H9 (cell line): ENCODE data around the gene GAD1. TPM values are rescaled to one million over a fixed set of nuclear protein-coding genes. Genes with fewer than 3 reads are reported as not detected.

Experiments used
- DNase-seq: peaks from one replicate; pipeline ENCODE4 v3.0.0-alpha.2; 2017
- H2AFZ ChIP-seq: one replicate; pipeline ENCODE4 v1.6.1; 2013; ENCODE audit warnings: mild to moderate bottlenecking, low read length, control low read depth, moderate library complexity
- H2AK5ac ChIP-seq: 2 replicates; pipeline ENCODE4 v1.6.1; 2013; ENCODE audit warnings: low read length, control low read depth, mixed read lengths; ENCODE audit not compliant: insufficient read length
- H2BK120ac ChIP-seq: one replicate; pipeline ENCODE4 v1.6.1; 2013; ENCODE audit warnings: low read depth, mild to moderate bottlenecking, low read length, control low read depth, inconsistent platforms; ENCODE audit not compliant: poor library complexity, severe bottlenecking
- H2BK12ac ChIP-seq: 2 replicates; pipeline ENCODE4 v1.6.1; 2013; ENCODE audit warnings: low read length, control low read depth, mixed read lengths, low read depth; ENCODE audit not compliant: insufficient read length
- H2BK15ac ChIP-seq: 2 replicates; pipeline ENCODE4 v1.6.1; 2013; ENCODE audit warnings: low read depth, low read length, control low read depth
- H2BK20ac ChIP-seq: one replicate; pipeline ENCODE4 v1.6.1; 2013; ENCODE audit warnings: low read depth, mild to moderate bottlenecking, low read length, control low read depth, inconsistent platforms; ENCODE audit not compliant: poor library complexity, severe bottlenecking
- H2BK5ac ChIP-seq: 2 replicates; pipeline ENCODE4 v1.6.1; 2013; ENCODE audit warnings: low read length, control low read depth, mixed read lengths; ENCODE audit not compliant: insufficient read length
- H3K14ac ChIP-seq: 2 replicates; pipeline ENCODE4 v1.6.1; 2013; ENCODE audit warnings: low read length, control low read depth; ENCODE audit not compliant: insufficient read depth
- H3K18ac ChIP-seq: 2 replicates; pipeline ENCODE4 v1.6.1; 2013; ENCODE audit warnings: low read depth, mild to moderate bottlenecking, mixed read lengths, low read length, control low read depth; ENCODE audit not compliant: insufficient read length
- H3K23ac ChIP-seq: 2 replicates; pipeline ENCODE4 v1.6.1; 2013; ENCODE audit warnings: low read length, control low read depth, mixed read lengths, low read depth; ENCODE audit not compliant: insufficient read length
- H3K23me2 ChIP-seq: 2 replicates; pipeline ENCODE4 v1.6.1; 2013; ENCODE audit warnings: low read depth, mild to moderate bottlenecking, mixed read lengths, low read length, control low read depth; ENCODE audit not compliant: insufficient read length, poor library complexity, severe bottlenecking
- H3K27ac ChIP-seq: 2 replicates; pipeline ENCODE4 v1.5.1; 2013; ENCODE audit warnings: low read length, control low read depth, mixed read lengths, low read depth; ENCODE audit not compliant: insufficient read length
- H3K27me3 ChIP-seq: 2 replicates; pipeline ENCODE4 v1.6.1; 2013; ENCODE audit warnings: low read length, control low read depth, inconsistent platforms; ENCODE audit not compliant: insufficient read depth
- H3K4ac ChIP-seq: 2 replicates; pipeline ENCODE4 v1.6.1; 2013; ENCODE audit warnings: low read depth, mild to moderate bottlenecking, control low read depth, inconsistent platforms, low read length, moderate library complexity
- H3K4me1 ChIP-seq: 2 replicates; pipeline ENCODE4 v1.6.1; 2013; ENCODE audit warnings: low read length, control low read depth, inconsistent platforms; ENCODE audit not compliant: insufficient read depth
- H3K4me2 ChIP-seq: 2 replicates; pipeline ENCODE4 v1.6.1; 2013; ENCODE audit warnings: low read length, control low read depth, mixed read lengths; ENCODE audit not compliant: insufficient read length, insufficient read depth
- H3K56ac ChIP-seq: 2 replicates; pipeline ENCODE4 v1.6.1; 2013; ENCODE audit warnings: low read depth, mild to moderate bottlenecking, mixed read lengths, low read length, control low read depth; ENCODE audit not compliant: insufficient read length
- H3K79me1 ChIP-seq: 2 replicates; pipeline ENCODE4 v1.6.1; 2013; ENCODE audit warnings: low read depth, mild to moderate bottlenecking, moderate library complexity, low read length, control low read depth, inconsistent platforms; ENCODE audit not compliant: insufficient read depth, poor library complexity, severe bottlenecking
- H3K79me2 ChIP-seq: 2 replicates; pipeline ENCODE4 v1.6.1; 2013; ENCODE audit warnings: low read length, control low read depth, inconsistent platforms; ENCODE audit not compliant: insufficient read depth
- H3K9ac ChIP-seq: 2 replicates; pipeline ENCODE4 v1.6.1; 2013; ENCODE audit warnings: low read length, control low read depth, mixed read lengths; ENCODE audit not compliant: insufficient read length; ENCODE audit errors: extremely low read depth
- H3K9me3 ChIP-seq: one replicate; pipeline ENCODE4 v1.6.1; 2013; ENCODE audit warnings: low read depth, low read length, inconsistent platforms; ENCODE audit not compliant: control insufficient read depth
- H3T11ph ChIP-seq: one replicate; pipeline ENCODE4 v1.6.1; 2013; ENCODE audit warnings: mild to moderate bottlenecking, low read length, control low read depth, inconsistent platforms
- H4K20me1 ChIP-seq: one replicate; pipeline ENCODE4 v1.6.1; 2013; ENCODE audit not compliant: control insufficient read depth, insufficient read length, insufficient read depth
- H4K5ac ChIP-seq: 2 replicates; pipeline ENCODE4 v1.6.1; 2013; ENCODE audit warnings: low read depth, mild to moderate bottlenecking, mixed read lengths, low read length, control low read depth; ENCODE audit not compliant: insufficient read length
- H4K8ac ChIP-seq: replicated peaks from 2 replicates; pipeline ENCODE4 v1.6.1; 2013; ENCODE audit warnings: low read length, control low read depth, mixed read lengths, low read depth; ENCODE audit not compliant: insufficient read length
- H4K91ac ChIP-seq: 2 replicates; pipeline ENCODE4 v1.6.1; 2013; ENCODE audit warnings: low read depth, mild to moderate bottlenecking, moderate library complexity, mixed read lengths, low read length, control low read depth; ENCODE audit not compliant: insufficient read length
- H3K27ac Mint-ChIP-seq, 3 experiments: 2 replicates in 2 of 3; 3 replicates in 1 of 3; pipeline ENCODE4 v1.8.0; 2020 to 2021; ENCODE audit warnings: mixed read lengths in 3 of 3, mild to moderate bottlenecking in 1 of 3, moderate library complexity in 1 of 3
- H3K27me3 Mint-ChIP-seq: 2 replicates; pipeline ENCODE4 v1.8.0; 2021; ENCODE audit warnings: low read depth, mild to moderate bottlenecking, moderate library complexity, mixed read lengths
- H3K36me3 Mint-ChIP-seq, 3 experiments: 2 replicates in 2 of 3; 3 replicates in 1 of 3; pipeline ENCODE4 v1.8.0; 2020 to 2021; ENCODE audit warnings: low read depth in 3 of 3, mixed read lengths in 3 of 3; ENCODE audit not compliant: insufficient read depth in 1 of 3
- H3K4me1 Mint-ChIP-seq, 2 experiments: 2 replicates each; pipeline ENCODE4 v1.8.0; 2020; ENCODE audit warnings: mixed read lengths in 2 of 2
- H3K4me3 Mint-ChIP-seq, 2 experiments: 2 replicates in 1 of 2; 3 replicates in 1 of 2; pipeline ENCODE4 v1.8.0; 2020 to 2021; ENCODE audit warnings: mild to moderate bottlenecking in 2 of 2, mixed read lengths in 2 of 2, moderate library complexity in 1 of 2
- H3K9me3 Mint-ChIP-seq, 2 experiments: 2 replicates in 1 of 2; 3 replicates in 1 of 2; pipeline ENCODE4 v1.8.0; 2020; ENCODE audit warnings: mild to moderate bottlenecking in 2 of 2, mixed read lengths in 2 of 2, moderate library complexity in 1 of 2
- WGBS: extraction: QIAGEN DNeasy Blood & Tissue Kit; methylation state at CpG from one replicate; pipeline ENCODE4 v1.1.7; 2013; ENCODE audit warnings: missing lambda C conversion rate, low lambda C conversion rate, mixed read lengths; ENCODE audit not compliant: insufficient read length; ENCODE audit errors: extremely low coverage; 5-methylcytosine and 5-hydroxymethylcytosine counted together
- total RNA-seq: library from RNA; stranded (reverse); gene quantifications from 2 replicates; pipeline ENCODE4 v1.2.1, GENCODE V29; 2021
- TF ChIP-seq, protein P1 (sequence below): fragments of 200-600 bp; sonication (generic); conservative IDR thresholded peaks from 3 replicates; pipeline ENCODE4 v1.8.0; 2021; ENCODE audit warnings: antibody characterized with exemption, mild to moderate bottlenecking

GAD1 gene
- total RNA-seq, 1 experiment from 2014 or later = 1.8 TPM

DNA sequence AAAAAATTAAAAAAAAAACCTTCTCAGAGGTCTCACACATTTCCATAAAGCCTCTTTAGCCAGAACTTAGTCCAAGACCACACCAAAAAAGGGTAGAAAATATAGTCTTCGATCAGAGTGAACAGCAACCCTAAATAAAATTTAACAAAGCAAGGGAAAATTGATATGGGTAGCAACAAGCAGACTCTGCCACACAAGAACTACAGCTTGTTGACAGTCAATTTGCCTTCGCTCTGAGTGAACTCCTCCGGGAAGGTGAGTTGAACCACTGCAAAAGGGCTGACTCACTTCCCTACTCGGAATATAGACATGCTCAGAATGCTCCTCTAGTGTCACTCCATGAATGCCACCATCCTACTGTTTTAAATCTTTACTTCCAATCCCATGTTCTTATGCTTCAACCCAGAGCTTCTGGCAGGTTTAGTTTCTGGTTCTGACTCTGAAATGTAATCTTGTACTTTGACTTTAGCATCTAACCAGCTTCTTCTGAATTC is 24.1 kb downstream of the GAD1 start:
- H3K56ac ChIP-seq = no peak overlapping the region
- H2AK5ac ChIP-seq = no peak overlapping the region
- no peak overlapping the region for H3K23ac ChIP-seq
- no peaks in the 10 kb centered on the region for H3K27me3 ChIP-seq
- no peak overlapping the region for H2AFZ ChIP-seq
- H4K91ac ChIP-seq = no peak overlapping the region
- no peak overlapping the region for H3K18ac ChIP-seq
- no peak overlapping the region for H3K9ac ChIP-seq
- H2BK5ac ChIP-seq = no peak overlapping the region
- TF ChIP-seq, protein P1, sequence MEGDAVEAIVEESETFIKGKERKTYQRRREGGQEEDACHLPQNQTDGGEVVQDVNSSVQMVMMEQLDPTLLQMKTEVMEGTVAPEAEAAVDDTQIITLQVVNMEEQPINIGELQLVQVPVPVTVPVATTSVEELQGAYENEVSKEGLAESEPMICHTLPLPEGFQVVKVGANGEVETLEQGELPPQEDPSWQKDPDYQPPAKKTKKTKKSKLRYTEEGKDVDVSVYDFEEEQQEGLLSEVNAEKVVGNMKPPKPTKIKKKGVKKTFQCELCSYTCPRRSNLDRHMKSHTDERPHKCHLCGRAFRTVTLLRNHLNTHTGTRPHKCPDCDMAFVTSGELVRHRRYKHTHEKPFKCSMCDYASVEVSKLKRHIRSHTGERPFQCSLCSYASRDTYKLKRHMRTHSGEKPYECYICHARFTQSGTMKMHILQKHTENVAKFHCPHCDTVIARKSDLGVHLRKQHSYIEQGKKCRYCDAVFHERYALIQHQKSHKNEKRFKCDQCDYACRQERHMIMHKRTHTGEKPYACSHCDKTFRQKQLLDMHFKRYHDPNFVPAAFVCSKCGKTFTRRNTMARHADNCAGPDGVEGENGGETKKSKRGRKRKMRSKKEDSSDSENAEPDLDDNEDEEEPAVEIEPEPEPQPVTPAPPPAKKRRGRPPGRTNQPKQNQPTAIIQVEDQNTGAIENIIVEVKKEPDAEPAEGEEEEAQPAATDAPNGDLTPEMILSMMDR = no peak
- Mint-ChIP-seq H3K4me3 (no peak overlapping the region), H3K27me3 (peaks cover 8% of the 10 kb centered on the region), H3K9me3 (no peaks in the 10 kb centered on the region; a peak in 1 of 5 replicates), H3K4me1 (no peaks in the 10 kb centered on the region), H3K27ac (no peak overlapping the region), H3K36me3 (no peaks in the 10 kb centered on the region)
- H3T11ph ChIP-seq = no peak overlapping the region
- H3K27ac ChIP-seq = no peak overlapping the region
- no peaks in the 10 kb centered on the region for H3K23me2 ChIP-seq
- no CpG with 5 or more reads among the region's 4 CpGs for WGBS
- no peak overlapping the region for H3K4me2 ChIP-seq
- H3K79me2 ChIP-seq = no peaks in the 10 kb centered on the region
- DNase-seq = no peak
- no peaks in the 10 kb centered on the region for H3K4me1 ChIP-seq
- H4K20me1 ChIP-seq = no peaks in the 10 kb centered on the region
- H3K79me1 ChIP-seq = no peaks in the 10 kb centered on the region
- no peaks in the 10 kb centered on the region for H3K9me3 ChIP-seq
- H4K8ac ChIP-seq = no peak overlapping the region
- H2BK20ac ChIP-seq = no peak overlapping the region
- H4K5ac ChIP-seq = no peak overlapping the region
- no peak overlapping the region for H3K4ac ChIP-seq
- H3K14ac ChIP-seq = no peak overlapping the region
- H2BK15ac ChIP-seq = no peak overlapping the region
- no peak overlapping the region for H2BK12ac ChIP-seq
- H2BK120ac ChIP-seq = no peak overlapping the region
